Right ventricle myocardium superior (tissue), 1 donor: ENCODE results near the gene MAP2K7. TPM values are rescaled to one million over a fixed set of nuclear protein-coding genes. Genes with fewer than 3 reads are reported as not detected.
"Not testable (repeated sequence)": the region's sequence is repeated elsewhere in the genome, so short reads cannot be mapped to it uniquely, and the experiment has no call there.

ENCODE experiments used
- ATAC-seq: fragments of 200-7000 bp; cut with Tn5 transposase; one replicate; pipeline ENCODE4 v1.9.1; 2020; ENCODE audit warnings: mild to moderate bottlenecking; ENCODE audit not compliant: poor library complexity
- DNase-seq: peaks from one replicate; pipeline ENCODE4 v3.0.0-alpha.2; 2020
- intact Hi-C: fragments of 100-400 bp; cut with DNase I; formaldehyde crosslinking; loops from one replicate; pipeline ENCODE4 v1.11.2; 2022
- total RNA-seq: library from RNA; stranded (reverse); fragmentation: NEBNext Ultra II Directional; extraction: Animal tissue kit (Norgen Biotek cat#: 25700); gene quantifications from one replicate; pipeline ENCODE4 v1.2.1, GENCODE V29; 2021
- donor health status: DM: no; HTN: yes; CAD: no; lungs with severe emphysema.

MAP2K7 gene
- total RNA-seq, 1 donor from 2014 or later: 27.5 TPM

GRCh38 chr19:7914598-7915045, 10.9 kb downstream of the MAP2K7 start, which contains the start of gene TGFBR3L:
TGFBR3L (plus strand) TSS chr19:7914830.
- DNase-seq: no peak
- ATAC-seq: no peak
- intact Hi-C loops: no loop called here

- DNase-seq (no peak), ATAC-seq (no peak)
- intact Hi-C loops: no loop called here
Measured at GRCh38 chr19:7915250-7916102, 11.8 kb downstream of the MAP2K7 start.

GRCh38 chr19:7916103-7916954, 12.7 kb downstream of the MAP2K7 start:
- intact Hi-C loops: no loop called here
- ATAC-seq (no peak), DNase-seq (no peak)

GRCh38 chr19:7916955-7917266, 13.2 kb downstream of the MAP2K7 start:
- ATAC-seq (no peak), DNase-seq (no peak)
- intact Hi-C loops: no loop called here

DNA sequence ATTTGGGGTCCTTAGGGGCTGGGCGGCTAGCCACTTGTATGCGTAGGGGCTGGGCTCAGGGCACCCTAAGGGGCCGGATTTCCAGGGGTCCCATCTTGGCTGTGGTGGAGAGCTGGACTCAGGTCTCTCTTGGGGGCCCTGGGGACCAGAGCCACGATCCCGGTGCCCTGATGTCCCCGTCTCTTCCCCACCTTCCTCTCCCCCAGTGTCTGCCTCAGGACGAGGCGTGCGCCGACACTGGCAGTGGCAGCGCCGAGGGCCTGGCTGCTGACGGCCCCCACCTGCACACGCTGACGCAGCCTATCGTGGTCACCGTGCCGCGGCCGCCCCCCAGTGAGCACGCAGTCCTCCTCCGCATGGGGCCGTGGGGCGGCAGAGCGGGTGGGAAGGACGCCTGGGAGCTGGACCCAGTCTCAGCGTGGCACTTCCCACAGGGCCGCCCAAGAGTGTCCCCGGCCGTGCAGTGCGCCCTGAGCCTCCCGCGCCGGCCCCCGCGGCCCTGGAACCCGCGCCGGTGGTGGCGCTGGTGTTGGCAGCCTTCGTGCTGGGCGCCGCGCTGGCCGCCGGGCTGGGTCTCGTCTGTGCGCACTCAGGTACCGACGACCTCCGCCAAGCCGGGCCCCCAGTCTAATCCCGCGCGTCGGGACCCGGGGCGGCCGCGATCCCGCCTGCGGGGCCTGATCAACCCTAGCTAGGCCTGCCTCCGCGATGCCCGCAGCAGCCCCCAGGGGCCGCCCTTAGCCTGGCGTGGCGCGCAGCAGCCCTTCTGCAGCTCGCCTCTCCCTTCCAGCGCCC, 13.8 kb downstream of the MAP2K7 start:
- peak; percentile 9 for ATAC-seq
- intact Hi-C loops: no loop called here
- DNase-seq: peak; percentile 73

DNA sequence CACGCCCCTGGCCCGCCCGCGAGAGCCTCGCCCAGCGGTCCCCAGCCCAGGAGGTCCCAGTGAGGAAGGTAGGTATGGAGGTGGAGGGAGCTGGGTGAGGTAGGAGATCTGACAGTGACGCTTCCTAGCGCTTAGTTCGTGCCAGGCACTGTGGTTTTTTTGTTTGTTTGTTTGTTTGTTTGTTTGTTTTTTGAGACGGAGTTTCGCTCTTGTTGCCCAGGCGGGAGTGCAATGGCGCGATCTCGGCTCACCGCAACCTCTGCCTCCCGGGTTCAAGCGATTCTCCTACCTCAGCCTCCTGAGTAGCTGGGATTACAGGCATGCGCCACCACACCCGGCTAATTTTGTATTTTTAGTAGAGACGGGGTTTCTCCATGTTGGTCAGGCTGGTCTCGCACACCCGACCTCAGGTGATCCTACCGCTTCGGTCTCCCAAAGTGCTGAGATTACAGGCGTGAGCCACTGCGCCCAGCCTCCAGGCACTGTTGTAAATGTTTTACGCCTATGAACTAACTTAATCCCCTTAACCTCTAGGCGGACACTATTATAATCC, 14.5 kb downstream of the MAP2K7 start:
- DNase-seq, ATAC-seq, intact Hi-C loops: not testable (repeated sequence)

DNA sequence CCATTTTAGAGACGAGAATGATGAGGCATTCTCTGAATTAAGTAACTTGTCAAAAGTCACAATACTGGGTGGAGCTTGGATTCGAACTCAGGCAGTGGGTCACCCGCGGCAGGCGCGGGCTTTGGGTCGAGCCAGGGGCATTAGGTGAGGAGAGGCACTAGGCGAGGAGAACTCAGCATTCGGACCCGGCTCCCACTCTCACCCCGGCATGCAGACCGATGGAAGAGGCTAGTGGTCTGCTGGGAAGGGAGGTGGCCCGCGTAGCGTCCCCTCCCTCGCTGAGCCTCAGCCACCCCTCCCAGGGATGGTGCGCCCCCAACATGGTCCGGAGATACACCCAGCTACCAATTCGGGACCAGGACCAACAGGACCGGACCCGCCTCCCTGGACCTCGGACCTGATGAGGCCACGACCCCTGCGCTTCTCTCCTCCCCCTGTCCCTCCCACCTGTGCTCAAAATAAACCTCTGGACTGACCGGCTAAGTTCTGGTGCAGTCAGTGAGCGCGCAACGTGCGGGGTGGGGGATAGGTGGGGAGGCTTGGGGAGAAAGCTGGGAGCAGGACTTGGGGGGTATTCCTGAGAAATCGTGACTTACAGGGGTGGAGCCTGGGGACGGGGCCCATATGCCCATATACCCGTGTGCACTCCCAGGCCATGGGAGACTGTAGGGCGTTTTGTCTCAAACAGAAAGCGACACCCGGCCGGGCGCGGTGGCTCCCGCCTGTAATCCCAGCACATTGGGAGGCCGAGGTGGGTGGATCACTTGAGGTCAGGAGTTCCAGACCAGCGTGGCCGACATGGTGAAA, 15.1 kb downstream of the MAP2K7 start:
- ATAC-seq: no peak
- no peak for DNase-seq
- intact Hi-C loops: no loop called here

- intact Hi-C loops: no loop called here
- peak; percentile 76 for ATAC-seq
- DNase-seq: peak; percentile 99
Measured at GRCh38 chr19:7919610-7920518, 16.2 kb downstream of the MAP2K7 start, which contains the start of gene SNAPC2. SNAPC2 (plus strand) TSS chr19:7920338; CDS start chr19:7920367, 29 bp downstream.

DNA sequence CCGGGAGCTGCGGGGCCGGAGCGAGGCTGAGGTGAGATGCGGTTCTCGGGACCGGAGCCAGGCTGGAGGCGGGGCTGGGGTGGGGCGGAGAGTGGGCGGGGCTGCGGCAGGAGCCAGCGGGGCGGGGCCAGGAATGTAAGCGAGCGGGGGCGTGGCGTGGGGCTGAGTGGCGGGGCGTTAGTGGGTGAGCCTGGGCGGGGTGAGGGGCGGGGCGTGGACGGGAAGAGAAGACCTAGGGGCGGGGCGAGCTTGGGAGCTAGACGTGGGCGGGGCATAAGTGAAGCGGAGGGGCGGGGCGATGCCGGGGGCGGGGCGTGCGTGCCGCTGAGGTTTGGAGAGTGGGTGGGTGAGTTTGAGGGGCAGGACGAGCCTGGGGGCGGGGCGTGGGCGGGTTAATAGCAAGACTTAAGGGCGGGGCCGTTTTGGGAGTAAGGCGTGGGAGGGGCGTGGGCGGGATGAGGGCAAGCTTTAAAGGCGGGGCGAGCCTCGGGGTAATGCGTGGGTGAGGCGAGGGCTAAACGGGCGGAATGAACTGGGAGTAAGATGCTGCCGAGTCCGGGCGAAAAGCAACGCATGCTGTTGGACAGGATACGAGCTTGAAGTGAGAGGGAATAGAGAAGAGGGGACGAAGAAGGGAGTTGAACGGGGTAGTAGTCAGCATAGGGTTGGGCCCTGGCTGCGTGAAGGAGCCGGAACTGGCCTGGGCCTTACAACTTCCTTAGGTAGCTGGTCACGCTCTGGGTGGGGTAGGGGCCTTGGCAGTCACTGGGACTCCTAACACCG, 17.0 kb downstream of the MAP2K7 start:
- peak; percentile 86 for ATAC-seq
- DNase-seq: peak; percentile 100
- intact Hi-C loops: no loop called here

DNA sequence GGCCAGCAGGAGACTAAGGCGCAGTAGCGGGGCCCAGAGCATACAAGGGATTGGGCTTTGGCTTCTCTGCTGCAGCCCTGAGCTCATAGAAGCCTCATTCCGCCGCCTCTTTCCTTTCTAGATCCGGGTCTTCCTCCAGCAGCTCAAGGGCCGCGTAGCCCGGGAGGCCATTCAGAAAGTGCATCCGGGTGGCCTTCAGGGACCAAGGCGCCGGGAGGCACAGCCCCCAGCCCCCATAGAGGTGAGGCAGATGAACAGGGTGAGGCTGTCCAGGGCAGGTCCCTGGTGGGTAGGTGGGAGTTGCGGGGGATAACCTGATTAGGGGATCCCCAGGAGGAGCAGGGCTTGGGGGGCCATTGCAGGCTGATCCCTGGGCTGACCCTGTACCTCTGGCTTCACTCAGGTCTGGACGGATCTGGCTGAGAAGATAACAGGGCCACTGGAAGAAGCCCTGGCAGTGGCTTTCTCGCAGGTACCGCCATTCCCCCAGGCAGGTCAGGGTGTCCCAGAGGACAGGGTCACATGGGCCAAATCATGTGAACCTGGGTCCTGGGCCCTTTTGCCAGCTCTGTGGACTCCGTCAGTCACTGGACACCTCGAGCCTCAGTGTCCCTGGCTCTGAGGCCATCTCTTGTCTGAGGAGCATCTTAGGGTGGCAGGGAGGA, 17.8 kb downstream of the MAP2K7 start:
- DNase-seq: no peak
- no peak for ATAC-seq
- intact Hi-C loops: no loop called here

DNA sequence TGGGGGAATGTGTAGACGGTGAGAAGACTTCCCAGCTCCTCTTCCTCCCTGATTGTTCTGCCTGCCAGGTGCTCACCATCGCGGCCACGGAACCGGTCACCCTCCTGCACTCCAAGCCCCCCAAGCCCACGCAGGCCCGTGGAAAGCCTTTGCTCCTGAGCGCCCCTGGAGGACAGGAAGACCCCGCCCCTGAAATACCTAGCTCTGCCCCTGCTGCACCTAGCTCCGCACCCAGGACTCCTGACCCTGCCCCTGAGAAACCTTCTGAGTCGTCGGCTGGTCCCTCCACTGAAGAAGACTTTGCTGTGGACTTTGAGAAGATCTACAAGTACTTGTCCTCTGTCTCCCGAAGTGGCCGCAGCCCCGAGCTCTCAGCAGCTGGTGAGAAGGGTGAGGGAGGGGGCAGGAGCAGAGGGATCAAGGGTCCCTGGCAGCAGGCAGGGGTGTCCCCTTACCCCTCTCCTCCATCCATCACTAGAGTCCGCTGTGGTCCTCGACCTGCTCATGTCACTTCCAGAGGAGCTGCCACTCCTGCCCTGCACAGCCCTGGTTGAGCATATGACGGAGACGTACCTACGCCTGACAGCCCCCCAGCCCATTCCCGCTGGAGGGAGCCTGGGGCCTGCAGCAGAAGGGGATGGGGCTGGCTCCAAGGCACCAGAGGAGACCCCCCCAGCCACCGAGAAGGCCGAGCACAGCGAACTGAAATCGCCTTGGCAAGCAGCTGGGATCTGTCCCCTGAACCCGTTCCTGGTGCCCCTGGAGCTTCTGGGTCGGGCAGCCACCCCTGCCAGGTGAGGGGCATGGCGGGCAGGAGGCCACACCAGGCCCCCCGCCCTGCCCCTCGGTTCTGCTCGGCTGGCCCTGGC, 18.5 kb downstream of the MAP2K7 start:
- DNase-seq: no peak
- intact Hi-C loops: no loop called here
- ATAC-seq: no peak

- no peak for ATAC-seq
- DNase-seq: no peak
- intact Hi-C loops: no loop called here
Measured at GRCh38 chr19:7922836-7923195, 19.1 kb downstream of the MAP2K7 start.

DNA sequence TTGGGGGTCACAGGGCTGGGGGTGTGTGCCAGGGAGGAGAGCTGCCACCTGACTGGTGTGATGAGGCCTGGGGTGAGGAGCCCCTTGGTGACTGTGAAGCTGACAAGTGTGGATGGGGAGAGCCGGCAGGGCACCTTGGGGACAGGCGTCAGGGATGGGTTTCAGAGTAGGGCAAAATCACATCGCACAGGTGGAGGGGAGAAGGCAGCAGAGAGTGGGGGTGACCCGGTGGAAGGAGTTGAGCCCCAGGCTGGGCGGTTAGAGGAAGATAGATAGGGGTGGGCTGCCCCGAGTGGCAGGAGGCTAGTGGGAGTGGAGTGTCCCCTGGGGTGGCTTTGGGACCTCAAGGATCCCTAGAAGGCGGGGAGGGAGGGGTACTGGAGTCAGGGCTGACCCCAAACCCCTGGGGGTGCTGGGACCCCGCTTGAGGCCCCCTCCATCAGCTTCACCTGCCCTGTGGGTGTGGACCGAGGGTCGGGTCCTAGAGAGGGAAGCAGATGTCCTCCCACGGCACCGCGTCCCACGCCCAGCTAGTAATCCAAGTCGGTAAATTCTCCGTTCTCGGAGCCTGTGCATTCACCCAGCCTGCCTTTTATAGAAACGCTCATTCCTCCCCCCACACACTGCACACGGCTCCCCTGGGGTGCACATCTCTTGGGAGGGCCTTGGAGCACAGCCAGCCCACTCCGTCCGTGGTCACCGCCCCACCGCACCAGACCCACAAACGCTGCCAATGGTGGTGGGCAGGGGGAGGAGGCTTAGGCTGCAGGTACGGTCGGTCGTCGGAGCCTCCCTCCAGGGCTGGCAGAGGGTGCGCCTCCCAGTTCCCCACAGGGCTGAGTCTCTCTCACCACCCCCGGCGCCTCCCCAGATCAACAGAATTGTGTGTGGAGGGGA, 19.9 kb downstream of the MAP2K7 start:
- ATAC-seq (no peak), DNase-seq (no peak)
- intact Hi-C loops: no loop called here

- DNase-seq (no peak), ATAC-seq (no peak)
- intact Hi-C loops: no loop called here
Measured at GRCh38 chr19:7924241-7924640, 20.6 kb downstream of the MAP2K7 start.
